K562 (cell line): ENCODE measurements around the gene RASGRP2. TPM values are rescaled to one million over a fixed set of nuclear protein-coding genes. Genes with fewer than 3 reads are reported as not detected.
A peak's percentile ranks its signal among the peaks of the same experiment; 100 is the strongest.

Experiments
- FOXJ3 ChIP-seq: sonication (generic); formaldehyde crosslinking; IDR thresholded peaks from 2 replicates; pipeline ENCODE4 v1.4.0; 2020; ENCODE audit warnings: mild to moderate bottlenecking, missing genetic modification reagents
- FOXK2 ChIP-seq, 2 experiments: fragments of 450-650 bp; IDR thresholded peaks in 1 of 2; conservative IDR thresholded peaks in 1 of 2; 2 replicates each; pipeline ENCODE4 v1.6.1; 2016; ENCODE audit warnings: low read depth in 2 of 2, mild to moderate bottlenecking in 1 of 2
- L3MBTL2 ChIP-seq: fragments of 450-650 bp; IDR thresholded peaks from 2 replicates; pipeline ENCODE4 v1.6.1; 2016; ENCODE audit warnings: mild to moderate bottlenecking, moderate library complexity
- MBD2 ChIP-seq: sonication (generic); IDR thresholded peaks from 2 replicates; pipeline ENCODE4 v1.6.1; 2016; ENCODE audit warnings: low read depth, borderline replicate concordance
- MYBL2 ChIP-seq, 2 experiments: fragments of 450-650 bp in 1 of 2; sonication (generic) in 1 of 2; formaldehyde crosslinking in 1 of 2; IDR thresholded peaks; 2 replicates each; pipeline versions ENCODE4 v1.6.1 to v1.8.1; 2017 to 2022; ENCODE audit warnings: borderline replicate concordance in 1 of 2, inconsistent platforms in 1 of 2, low read depth in 1 of 2, mild to moderate bottlenecking in 1 of 2, missing genetic modification reagents in 1 of 2, moderate library complexity in 1 of 2
- PML ChIP-seq: IDR thresholded peaks from 2 replicates; pipeline ENCODE4 v1.6.1; 2012; ENCODE audit warnings: low read length, inconsistent platforms
- PRMT5 ChIP-seq: sonication (generic); formaldehyde crosslinking; IDR thresholded peaks from 2 replicates; pipeline ENCODE4 v1.5.0; 2020; ENCODE audit warnings: missing genetic modification reagents
- RNF2 ChIP-seq: sonication (generic); IDR thresholded peaks from 2 replicates; pipeline ENCODE4 v1.6.1; 2016
- ZNF175 ChIP-seq: fragments of 200-800 bp; sonication (Bioruptor generic); IDR thresholded peaks from 2 replicates; pipeline ENCODE4 v1.6.1; 2016; ENCODE audit warnings: low read depth, mild to moderate bottlenecking, missing genetic modification characterization, missing compliant biosample characterization
- ZNF77 ChIP-seq: fragments of 250-450 bp; sonication (Bioruptor Pico); IDR thresholded peaks from 2 replicates; pipeline ENCODE4 v1.5.0; 2020
- ZNF780A ChIP-seq: fragments of 250-450 bp; sonication (Bioruptor Pico); IDR thresholded peaks from 2 replicates; pipeline ENCODE4 v1.5.0; 2021; ENCODE audit warnings: mild to moderate bottlenecking
- ZNF79 ChIP-seq: fragments of 250-450 bp; sonication (Bioruptor Pico); IDR thresholded peaks from 2 replicates; pipeline ENCODE4 v1.4.0; 2020; ENCODE audit warnings: low read depth, mild to moderate bottlenecking, moderate library complexity
- polyA plus RNA-seq, 8 experiments: library from polyadenylated mRNA; depleted of rRNA in 4 of 8; stranded (reverse) in 5 of 8; unstranded in 3 of 8; fragments of >200 nt; fragmentation: Nextera tagmentation in 2 of 8; fragmentation: Illumina TruSeq in 1 of 8; extraction: Ambion mirVana in 2 of 8; extraction: Trizol in 1 of 8; gene quantifications; 2 replicates each; pipeline versions ENCODE4 v1.2.1 to v1.2.3, GENCODE V29; 2011 to 2014; ENCODE audit warnings: inconsistent platforms in 1 of 8, missing spikeins in 1 of 8
- total RNA-seq, 7 experiments: library from RNA; depleted of rRNA in 6 of 7; stranded (reverse); fragments of >200 nt in 6 of 7; fragmentation: Illumina TruSeq in 2 of 7; extraction: Trizol in 2 of 7; gene quantifications; 2 replicates each; pipeline versions ENCODE4 v1.2.1 to v1.2.3, GENCODE V29; 2011 to 2021; ENCODE audit warnings: low replicate concordance in 1 of 7
- TF ChIP-seq, protein P1 (sequence below): sonication (generic); formaldehyde crosslinking; IDR thresholded peaks from 2 replicates; pipeline ENCODE4 v1.8.1; 2022; ENCODE audit warnings: missing genetic modification reagents
- TF ChIP-seq, protein P2 (sequence below): sonication (generic); formaldehyde crosslinking; IDR thresholded peaks from 2 replicates; pipeline ENCODE4 v1.8.0; 2023; ENCODE audit warnings: mild to moderate bottlenecking, missing genetic modification reagents
- TF ChIP-seq, protein P3 (sequence below): fragments of 450-650 bp; IDR thresholded peaks from 2 replicates; pipeline ENCODE4 v1.6.1; 2014; ENCODE audit warnings: low read depth, mild to moderate bottlenecking, moderate library complexity, borderline replicate concordance
- TF ChIP-seq, protein P4 (sequence below): fragments of 450-650 bp; conservative IDR thresholded peaks from 2 replicates; pipeline ENCODE4 v1.6.1; 2016; ENCODE audit warnings: missing genetic modification characterization, low read depth, mild to moderate bottlenecking, control low read depth, missing compliant biosample characterization
- TF ChIP-seq, protein P5 (sequence below): fragments of 250-450 bp; sonication (Bioruptor Pico); IDR thresholded peaks from 2 replicates; pipeline ENCODE4 v1.5.1; 2021; ENCODE audit warnings: mild to moderate bottlenecking
- TF ChIP-seq, protein P6 (sequence below): fragments of 250-450 bp; sonication (Bioruptor Pico); IDR thresholded peaks from 2 replicates; pipeline ENCODE4 v1.5.0; 2022; ENCODE audit warnings: mild to moderate bottlenecking

The RASGRP2 gene
- total and polyA plus RNA-seq, 9 of the 15 experiments (the other 6 are each of a cell fraction or from before 2014, with no cell fraction given) = 0.87 to 22.7 (median 5.5) TPM

DNA sequence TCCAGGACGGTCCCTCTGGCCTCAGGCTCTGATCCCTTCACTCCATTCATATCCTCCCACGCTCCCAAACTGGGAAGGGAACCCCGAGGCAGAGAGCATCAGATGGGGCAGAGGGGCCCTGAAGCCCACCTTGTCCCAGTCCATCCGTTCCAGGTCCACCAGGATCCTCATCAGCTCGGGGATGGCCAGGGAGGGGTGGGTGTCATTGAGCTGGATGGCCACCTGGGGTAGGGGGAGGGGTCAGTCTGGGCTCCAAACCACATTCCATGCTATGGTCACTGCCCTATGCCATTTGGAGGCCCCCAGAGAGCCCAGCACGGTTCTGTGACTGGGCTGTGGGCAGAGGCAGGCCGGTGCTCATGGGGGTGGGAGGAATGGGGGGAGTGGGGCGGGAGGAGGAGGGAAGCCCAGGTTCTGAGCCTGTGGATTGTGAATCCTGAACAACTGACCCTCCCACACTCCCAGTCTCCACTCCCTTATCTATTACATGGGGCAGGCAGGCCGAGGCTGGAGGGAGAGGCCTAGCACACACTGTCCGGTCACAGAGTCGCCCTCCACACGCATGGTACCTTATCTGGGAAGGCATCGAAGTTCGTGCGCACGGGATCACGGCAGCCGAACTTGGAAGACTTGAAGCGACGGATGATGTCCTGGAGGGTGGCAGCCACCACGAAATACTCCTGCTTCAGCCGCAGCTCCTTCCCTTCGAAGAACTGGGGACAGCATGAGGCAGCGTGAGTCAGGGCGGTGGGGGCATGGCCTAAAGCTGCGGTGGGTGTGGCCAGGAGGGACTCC lies 10.4 kb upstream of the RASGRP2 start (continued):
- TF ChIP-seq, protein P1, sequence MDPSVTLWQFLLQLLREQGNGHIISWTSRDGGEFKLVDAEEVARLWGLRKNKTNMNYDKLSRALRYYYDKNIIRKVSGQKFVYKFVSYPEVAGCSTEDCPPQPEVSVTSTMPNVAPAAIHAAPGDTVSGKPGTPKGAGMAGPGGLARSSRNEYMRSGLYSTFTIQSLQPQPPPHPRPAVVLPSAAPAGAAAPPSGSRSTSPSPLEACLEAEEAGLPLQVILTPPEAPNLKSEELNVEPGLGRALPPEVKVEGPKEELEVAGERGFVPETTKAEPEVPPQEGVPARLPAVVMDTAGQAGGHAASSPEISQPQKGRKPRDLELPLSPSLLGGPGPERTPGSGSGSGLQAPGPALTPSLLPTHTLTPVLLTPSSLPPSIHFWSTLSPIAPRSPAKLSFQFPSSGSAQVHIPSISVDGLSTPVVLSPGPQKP (CRISPR knock-in tag) = no peak
- TF ChIP-seq ZNF175 (CRISPR knock-in tag) (no peak), FOXK2 (conservative IDR thresholded peaks at IDR 0.05 in 1 of 2, IDR thresholded peaks at IDR 0.05 in 1 of 2; ENCODE audit: low read depth in 2 of 2) (no peak), FOXJ3 (CRISPR knock-in tag) (no peak), ZNF79 (CRISPR knock-in tag) (no peak), PRMT5 (no peak), PML (no peak), RNF2 (no peak), L3MBTL2 (peak; percentile 97), ZNF77 (no peak), ZNF780A (CRISPR knock-in tag) (no peak), MBD2 (no peak), MYBL2 (IDR thresholded peaks at IDR 0.05; ENCODE audit: low read depth) (no peak), MYBL2 (CRISPR knock-in tag; IDR thresholded peaks at IDR 0.05; ENCODE audit: borderline replicate concordance) (no peak)
- TF ChIP-seq, protein P2, sequence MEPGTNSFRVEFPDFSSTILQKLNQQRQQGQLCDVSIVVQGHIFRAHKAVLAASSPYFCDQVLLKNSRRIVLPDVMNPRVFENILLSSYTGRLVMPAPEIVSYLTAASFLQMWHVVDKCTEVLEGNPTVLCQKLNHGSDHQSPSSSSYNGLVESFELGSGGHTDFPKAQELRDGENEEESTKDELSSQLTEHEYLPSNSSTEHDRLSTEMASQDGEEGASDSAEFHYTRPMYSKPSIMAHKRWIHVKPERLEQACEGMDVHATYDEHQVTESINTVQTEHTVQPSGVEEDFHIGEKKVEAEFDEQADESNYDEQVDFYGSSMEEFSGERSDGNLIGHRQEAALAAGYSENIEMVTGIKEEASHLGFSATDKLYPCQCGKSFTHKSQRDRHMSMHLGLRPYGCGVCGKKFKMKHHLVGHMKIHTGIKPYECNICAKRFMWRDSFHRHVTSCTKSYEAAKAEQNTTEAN (CRISPR knock-in tag) = no peak
- TF ChIP-seq, protein P3, sequence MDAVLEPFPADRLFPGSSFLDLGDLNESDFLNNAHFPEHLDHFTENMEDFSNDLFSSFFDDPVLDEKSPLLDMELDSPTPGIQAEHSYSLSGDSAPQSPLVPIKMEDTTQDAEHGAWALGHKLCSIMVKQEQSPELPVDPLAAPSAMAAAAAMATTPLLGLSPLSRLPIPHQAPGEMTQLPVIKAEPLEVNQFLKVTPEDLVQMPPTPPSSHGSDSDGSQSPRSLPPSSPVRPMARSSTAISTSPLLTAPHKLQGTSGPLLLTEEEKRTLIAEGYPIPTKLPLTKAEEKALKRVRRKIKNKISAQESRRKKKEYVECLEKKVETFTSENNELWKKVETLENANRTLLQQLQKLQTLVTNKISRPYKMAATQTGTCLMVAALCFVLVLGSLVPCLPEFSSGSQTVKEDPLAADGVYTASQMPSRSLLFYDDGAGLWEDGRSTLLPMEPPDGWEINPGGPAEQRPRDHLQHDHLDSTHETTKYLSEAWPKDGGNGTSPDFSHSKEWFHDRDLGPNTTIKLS = no peak
- TF ChIP-seq, protein P4, sequence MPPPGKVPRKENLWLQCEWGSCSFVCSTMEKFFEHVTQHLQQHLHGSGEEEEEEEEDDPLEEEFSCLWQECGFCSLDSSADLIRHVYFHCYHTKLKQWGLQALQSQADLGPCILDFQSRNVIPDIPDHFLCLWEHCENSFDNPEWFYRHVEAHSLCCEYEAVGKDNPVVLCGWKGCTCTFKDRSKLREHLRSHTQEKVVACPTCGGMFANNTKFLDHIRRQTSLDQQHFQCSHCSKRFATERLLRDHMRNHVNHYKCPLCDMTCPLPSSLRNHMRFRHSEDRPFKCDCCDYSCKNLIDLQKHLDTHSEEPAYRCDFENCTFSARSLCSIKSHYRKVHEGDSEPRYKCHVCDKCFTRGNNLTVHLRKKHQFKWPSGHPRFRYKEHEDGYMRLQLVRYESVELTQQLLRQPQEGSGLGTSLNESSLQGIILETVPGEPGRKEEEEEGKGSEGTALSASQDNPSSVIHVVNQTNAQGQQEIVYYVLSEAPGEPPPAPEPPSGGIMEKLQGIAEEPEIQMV (tag) = no peak
- TF ChIP-seq, protein P5, sequence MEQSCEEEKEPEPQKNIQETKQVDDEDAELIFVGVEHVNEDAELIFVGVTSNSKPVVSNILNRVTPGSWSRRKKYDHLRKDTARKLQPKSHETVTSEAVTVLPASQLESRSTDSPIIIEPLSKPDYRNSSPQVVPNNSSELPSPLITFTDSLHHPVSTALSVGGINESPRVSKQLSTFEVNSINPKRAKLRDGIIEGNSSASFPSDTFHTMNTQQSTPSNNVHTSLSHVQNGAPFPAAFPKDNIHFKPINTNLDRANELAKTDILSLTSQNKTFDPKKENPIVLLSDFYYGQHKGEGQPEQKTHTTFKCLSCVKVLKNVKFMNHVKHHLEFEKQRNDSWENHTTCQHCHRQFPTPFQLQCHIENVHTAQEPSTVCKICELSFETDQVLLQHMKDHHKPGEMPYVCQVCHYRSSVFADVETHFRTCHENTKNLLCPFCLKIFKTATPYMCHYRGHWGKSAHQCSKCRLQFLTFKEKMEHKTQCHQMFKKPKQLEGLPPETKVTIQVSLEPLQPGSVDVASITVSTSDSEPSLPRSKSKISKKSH (CRISPR knock-in tag) = no peak
- TF ChIP-seq, protein P6, sequence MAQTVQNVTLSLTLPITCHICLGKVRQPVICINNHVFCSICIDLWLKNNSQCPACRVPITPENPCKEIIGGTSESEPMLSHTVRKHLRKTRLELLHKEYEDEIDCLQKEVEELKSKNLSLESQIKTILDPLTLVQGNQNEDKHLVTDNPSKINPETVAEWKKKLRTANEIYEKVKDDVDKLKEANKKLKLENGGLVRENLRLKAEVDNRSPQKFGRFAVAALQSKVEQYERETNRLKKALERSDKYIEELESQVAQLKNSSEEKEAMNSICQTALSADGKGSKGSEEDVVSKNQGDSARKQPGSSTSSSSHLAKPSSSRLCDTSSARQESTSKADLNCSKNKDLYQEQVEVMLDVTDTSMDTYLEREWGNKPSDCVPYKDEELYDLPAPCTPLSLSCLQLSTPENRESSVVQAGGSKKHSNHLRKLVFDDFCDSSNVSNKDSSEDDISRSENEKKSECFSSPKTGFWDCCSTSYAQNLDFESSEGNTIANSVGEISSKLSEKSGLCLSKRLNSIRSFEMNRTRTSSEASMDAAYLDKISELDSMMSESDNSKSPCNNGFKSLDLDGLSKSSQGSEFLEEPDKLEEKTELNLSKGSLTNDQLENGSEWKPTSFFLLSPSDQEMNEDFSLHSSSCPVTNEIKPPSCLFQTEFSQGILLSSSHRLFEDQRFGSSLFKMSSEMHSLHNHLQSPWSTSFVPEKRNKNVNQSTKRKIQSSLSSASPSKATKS (CRISPR knock-in tag) = no peak
